Measurements from ENCODE around the gene PPP1R9B. TPM values are rescaled to one million over a fixed set of nuclear protein-coding genes. Genes with fewer than 3 reads are reported as not detected.

PPP1R9B gene
- total and polyA plus RNA-seq, 2 donors = 16.6 to 29.6 TPM

DNA sequence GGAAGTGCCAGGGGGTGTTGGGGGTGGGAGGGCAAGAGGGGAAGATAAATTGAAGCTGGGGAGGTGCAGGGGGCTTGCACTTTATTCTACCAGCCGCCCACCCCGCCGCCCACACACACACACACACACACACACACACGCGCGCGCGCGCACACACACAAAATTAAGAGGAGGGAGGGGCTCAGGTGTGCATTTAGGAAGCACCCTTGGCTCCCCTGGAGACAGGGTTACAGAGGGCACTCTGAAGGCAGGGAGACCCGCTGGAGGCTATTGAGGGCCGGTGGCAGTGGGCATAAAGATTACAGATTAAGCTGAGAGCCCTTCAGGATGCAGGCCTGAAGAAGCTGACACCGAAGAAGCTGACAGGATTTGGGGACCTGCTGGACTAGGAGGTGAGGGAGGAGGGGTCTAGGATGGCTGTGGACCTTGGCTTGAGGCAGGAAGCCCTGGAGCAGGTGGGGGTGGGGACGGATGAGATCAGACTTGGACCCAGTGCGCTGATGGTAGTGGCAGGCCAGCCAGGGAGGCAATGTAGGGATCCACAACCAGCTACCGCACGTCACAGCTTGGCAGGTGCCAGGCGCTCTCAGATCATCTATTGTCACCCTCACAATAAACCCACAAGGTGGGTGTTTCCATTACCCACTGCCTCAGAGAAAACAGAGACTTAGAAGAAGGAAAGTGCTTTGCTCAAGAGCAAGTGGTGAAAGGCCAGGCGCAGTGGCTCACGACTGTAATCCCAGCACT lies 19.7 kb downstream of the PPP1R9B start:
- no peak overlapping the region for H3K4me3 ChIP-seq (ENCODE audit: low read depth, low read length)
- H3K4me1 ChIP-seq (ENCODE audit: insufficient read depth) = no peaks in the 10 kb centered on the region
- no peak for DNase-seq (ENCODE audit: extremely low spot score)
- 60% methylated on average over 19 of the region's 19 CpGs for WGBS
- H3K36me3 ChIP-seq (ENCODE audit: insufficient read depth) = peaks cover 5% of the 10 kb centered on the region
- H3K27ac ChIP-seq (ENCODE audit: low read depth) = no peak overlapping the region

DNA sequence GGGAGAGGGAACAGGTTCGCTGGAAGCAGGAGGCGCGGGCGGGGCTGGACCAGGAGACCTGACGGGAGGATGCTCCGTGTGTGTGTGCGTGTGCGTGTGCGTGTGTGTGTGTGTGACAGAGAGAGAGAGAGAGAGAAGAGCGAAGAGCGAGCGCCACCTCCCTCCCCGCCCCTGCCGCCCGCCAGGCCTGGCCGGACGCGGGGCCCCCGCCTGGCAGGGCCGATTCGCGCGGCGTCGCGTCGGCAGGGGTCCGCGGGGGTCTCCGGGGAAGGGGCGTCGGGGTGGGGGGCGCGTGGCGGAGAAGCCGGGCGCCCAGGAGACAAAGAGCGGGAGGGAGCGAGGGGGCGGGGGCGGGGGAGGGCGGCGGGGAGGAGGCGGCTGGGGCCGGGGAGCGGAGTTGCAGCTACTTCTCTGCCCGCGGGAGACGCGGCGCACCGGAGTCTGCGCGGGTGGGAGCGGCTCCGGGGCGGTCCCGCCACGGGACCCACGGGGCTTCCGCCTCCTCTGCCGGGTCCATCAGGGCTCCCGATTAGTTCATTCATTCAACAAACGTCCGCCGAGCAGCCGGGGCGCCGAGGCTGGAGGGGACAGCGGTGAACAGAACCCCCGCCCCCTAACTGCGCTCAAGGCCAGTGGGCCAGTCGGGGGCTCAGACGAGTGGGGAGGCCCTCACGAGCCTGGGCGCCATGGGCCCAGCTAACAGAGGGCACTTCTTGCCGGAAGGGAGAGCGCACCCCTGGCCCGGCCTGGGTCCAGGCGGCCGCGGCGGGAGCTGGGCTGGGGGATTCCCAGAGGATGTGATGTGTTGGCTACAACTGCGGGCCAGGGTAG lies 20.5 kb downstream of the PPP1R9B start, which contains the start of gene SAMD14:
Gene SAMD14, minus strand, starts transcription at position 433 of the 831 bp plus-strand sequence. CDS start 5,201 bp downstream, outside the sequence.
- Histone ChIP-seq H3K4me1 (ENCODE audit: insufficient read depth) (no peaks in the 10 kb centered on the region), H3K27ac (ENCODE audit: low read depth) (no peak within 1 kb of the TSS), H3K4me3 (ENCODE audit: low read depth, low read length) (peak within 1 kb of the TSS; percentile 62), H3K36me3 (ENCODE audit: insufficient read depth) (no peaks in the 10 kb centered on the region)
- no peak for DNase-seq (ENCODE audit: extremely low spot score)
- 1% methylated on average over 67 of the region's 84 CpGs for WGBS

GRCh38 chr17:50129353-50129727 lies 21.1 kb downstream of the PPP1R9B start:
- 2% methylated on average over 31 of the region's 31 CpGs for WGBS
- DNase-seq (ENCODE audit: extremely low spot score) = no peak
- peak overlapping the region; percentile 62 for H3K4me3 ChIP-seq (ENCODE audit: low read depth, low read length)
- no peak overlapping the region for H3K27ac ChIP-seq (ENCODE audit: low read depth)
- H3K4me1 ChIP-seq (ENCODE audit: insufficient read depth) = no peaks in the 10 kb centered on the region
- no peaks in the 10 kb centered on the region for H3K36me3 ChIP-seq (ENCODE audit: insufficient read depth)

- H3K4me1 ChIP-seq (ENCODE audit: insufficient read depth) = no peaks in the 10 kb centered on the region
- H3K27ac ChIP-seq (ENCODE audit: low read depth) = no peak overlapping the region
- no peaks in the 10 kb centered on the region for H3K36me3 ChIP-seq (ENCODE audit: insufficient read depth)
- no peak for DNase-seq (ENCODE audit: extremely low spot score)
- 30% methylated on average over 32 of the region's 32 CpGs for WGBS
- peak overlapping the region; percentile 62 for H3K4me3 ChIP-seq (ENCODE audit: low read depth, low read length)
These were observed 21.8 kb downstream of the PPP1R9B start for GRCh38 chr17:50128441-50129352.

GRCh38 chr17:50127697-50128361 lies 22.6 kb downstream of the PPP1R9B start:
- H3K36me3 ChIP-seq (ENCODE audit: insufficient read depth) = no peaks in the 10 kb centered on the region
- WGBS = 74% methylated on average over 6 of the region's 6 CpGs
- H3K4me1 ChIP-seq (ENCODE audit: insufficient read depth) = no peaks in the 10 kb centered on the region

GRCh38 chr17:50125420-50125997 lies 25.0 kb downstream of the PPP1R9B start:
- H3K27ac ChIP-seq (ENCODE audit: low read depth) = no peak overlapping the region
- H3K4me1 ChIP-seq (ENCODE audit: insufficient read depth) = no peaks in the 10 kb centered on the region
- H3K4me3 ChIP-seq (ENCODE audit: low read depth, low read length) = no peak overlapping the region
- no peak for DNase-seq (ENCODE audit: extremely low spot score)
- no peaks in the 10 kb centered on the region for H3K36me3 ChIP-seq (ENCODE audit: insufficient read depth)
- WGBS = 95% methylated on average over 4 of the region's 4 CpGs

More at GRCh38 chr17:50127697-50128361, 22.6 kb downstream of the PPP1R9B start:
- Histone ChIP-seq H3K27ac (ENCODE audit: low read depth) (no peak overlapping the region), H3K4me3 (ENCODE audit: low read depth, low read length) (no peak overlapping the region)
- DNase-seq (ENCODE audit: extremely low spot score) = no peak

GRCh38 chr17:50123649-50124349 lies 26.7 kb downstream of the PPP1R9B start:
- H3K36me3 ChIP-seq (ENCODE audit: insufficient read depth) = no peaks in the 10 kb centered on the region
- no peak overlapping the region for H3K27ac ChIP-seq (ENCODE audit: low read depth)
- no peaks in the 10 kb centered on the region for H3K4me1 ChIP-seq (ENCODE audit: insufficient read depth)
- no peak for DNase-seq (ENCODE audit: extremely low spot score)
- no peak overlapping the region for H3K4me3 ChIP-seq (ENCODE audit: low read depth, low read length)
- WGBS = 39% methylated on average over 12 of the region's 12 CpGs

DNA sequence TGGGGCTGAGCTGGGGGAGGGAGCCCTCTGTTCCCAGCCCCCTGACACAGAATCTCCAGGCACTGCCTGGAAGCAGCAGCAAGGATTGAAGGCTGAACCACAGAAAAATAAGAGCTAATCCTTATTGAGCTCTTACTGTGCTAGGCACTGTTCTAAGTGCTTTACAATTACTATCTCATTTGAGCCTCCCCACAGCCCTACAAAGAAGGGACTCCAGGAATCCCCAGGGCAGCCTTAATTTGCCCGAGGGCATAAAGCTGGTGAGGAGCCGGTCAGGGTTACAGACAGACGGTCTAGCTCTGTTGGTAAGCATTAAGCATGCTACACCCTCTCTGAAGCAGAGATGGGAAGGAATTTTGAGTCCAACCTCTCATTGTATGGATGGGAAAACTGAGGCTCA lies 27.5 kb downstream of the PPP1R9B start:
- WGBS = 84% methylated on average over 3 of the region's 3 CpGs
- H3K4me1 ChIP-seq (ENCODE audit: insufficient read depth) = no peaks in the 10 kb centered on the region
- no peak for DNase-seq (ENCODE audit: extremely low spot score)
- no peak overlapping the region for H3K27ac ChIP-seq (ENCODE audit: low read depth)
- no peak overlapping the region for H3K4me3 ChIP-seq (ENCODE audit: low read depth, low read length)
- H3K36me3 ChIP-seq (ENCODE audit: insufficient read depth) = no peaks in the 10 kb centered on the region

DNA sequence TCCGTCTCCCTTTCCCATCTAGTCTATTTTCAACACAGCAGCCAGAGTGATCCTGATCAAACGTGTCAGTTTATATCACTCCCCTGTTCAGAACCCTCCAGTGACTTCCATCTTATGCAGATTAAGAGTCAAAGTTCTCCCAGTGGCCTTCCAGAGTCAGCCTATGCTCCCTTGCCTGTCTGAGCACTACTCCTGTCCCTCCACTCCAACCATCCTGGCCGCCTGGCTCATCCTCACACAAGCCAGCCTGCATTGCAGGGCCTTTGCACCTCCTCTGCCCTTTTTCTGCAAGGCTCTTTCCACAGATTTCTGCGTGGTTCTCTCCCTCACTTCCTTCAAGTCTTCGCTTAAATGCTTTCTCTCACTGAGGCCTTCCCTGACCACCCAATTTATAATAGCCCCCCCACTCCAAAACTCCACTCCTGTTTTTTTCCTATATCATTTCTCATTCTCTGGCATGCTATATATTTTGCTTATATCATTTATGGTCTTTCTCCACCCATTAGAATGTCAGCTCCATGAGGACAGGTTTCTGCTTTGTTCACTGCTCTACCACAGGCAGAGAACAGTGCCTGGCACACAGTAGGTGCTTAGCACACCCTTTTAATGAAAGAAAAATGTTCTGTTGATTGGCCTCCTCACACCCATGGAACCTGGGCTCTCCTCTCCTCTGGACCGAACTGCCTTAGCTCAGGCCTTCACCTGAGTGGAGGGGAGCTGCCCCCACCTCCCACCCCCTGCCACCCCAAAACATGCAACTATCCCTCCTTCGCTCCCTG lies 29.8 kb downstream of the PPP1R9B start:
- Histone ChIP-seq H3K4me1 (ENCODE audit: insufficient read depth) (no peaks in the 10 kb centered on the region), H3K36me3 (ENCODE audit: insufficient read depth) (no peaks in the 10 kb centered on the region), H3K4me3 (ENCODE audit: low read depth, low read length) (no peak overlapping the region), H3K27ac (ENCODE audit: low read depth) (no peak overlapping the region)
- 94% methylated on average over 7 of the region's 7 CpGs for WGBS
- no peak for DNase-seq (ENCODE audit: extremely low spot score)

DNA sequence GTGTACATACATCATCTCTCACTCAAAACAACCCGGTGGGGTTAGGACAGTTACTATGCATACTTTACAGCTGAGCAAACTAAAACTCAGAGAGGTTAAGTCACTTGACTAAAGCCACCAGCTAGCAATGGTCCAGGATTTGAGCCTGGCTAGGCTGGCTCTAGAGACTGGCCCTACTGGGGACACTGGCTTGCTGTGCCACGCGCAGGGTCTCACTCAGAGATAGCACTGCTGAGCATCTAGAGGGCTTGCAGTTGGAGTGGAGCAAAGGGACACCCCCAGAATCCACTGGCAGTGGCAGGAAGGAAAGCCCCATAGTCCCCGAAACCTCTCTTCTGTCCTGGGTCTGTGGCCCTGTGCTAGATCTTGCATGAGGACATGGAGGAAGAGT lies 31.7 kb downstream of the PPP1R9B start:
- Histone ChIP-seq H3K27ac (ENCODE audit: low read depth) (no peak overlapping the region), H3K4me1 (ENCODE audit: insufficient read depth) (no peaks in the 10 kb centered on the region), H3K36me3 (ENCODE audit: insufficient read depth) (no peaks in the 10 kb centered on the region), H3K4me3 (ENCODE audit: low read depth, low read length) (no peak overlapping the region)
- no peak for DNase-seq (ENCODE audit: extremely low spot score)
- WGBS = 86% methylated on average over 4 of the region's 4 CpGs

GRCh38 chr17:50118076-50118827 lies 32.2 kb downstream of the PPP1R9B start:
- no peaks in the 10 kb centered on the region for H3K4me1 ChIP-seq (ENCODE audit: insufficient read depth)
- WGBS = 60% methylated on average over 23 of the region's 23 CpGs
- no peak for DNase-seq (ENCODE audit: extremely low spot score)
- H3K27ac ChIP-seq (ENCODE audit: low read depth) = no peak overlapping the region
- no peaks in the 10 kb centered on the region for H3K36me3 ChIP-seq (ENCODE audit: insufficient read depth)
- no peak overlapping the region for H3K4me3 ChIP-seq (ENCODE audit: low read depth, low read length)

Measured in urinary bladder (tissue), 4 donors.